GM12875 (cell line): ENCODE measurements around the gene POLR2E.

ENCODE experiments used
- H3K4me3 ChIP-seq: one replicate; pipeline ENCODE4 v1.5.1; 2011; ENCODE audit warnings: low read depth, low read length, control low read depth
- CTCF ChIP-seq: IDR thresholded peaks from 2 replicates; pipeline ENCODE4 v1.5.1; 2011; ENCODE audit warnings: low read depth, mild to moderate bottlenecking, control low read depth, inconsistent platforms, low read length, moderate library complexity, borderline replicate concordance; ENCODE audit not compliant: insufficient read depth

The POLR2E gene

GRCh38 chr19:1068009-1069001 lies 26.9 kb downstream of the POLR2E start:
- no peak for TF ChIP-seq CTCF
- H3K4me3 ChIP-seq, result peak overlapping the region; percentile 91

- no peak for TF ChIP-seq CTCF
- H3K4me3 ChIP-seq, result peak overlapping the region; percentile 91
These were observed 27.7 kb downstream of the POLR2E start for GRCh38 chr19:1067341-1067957.

GRCh38 chr19:1066748-1067340 lies 28.3 kb downstream of the POLR2E start, which contains the start of gene ARHGAP45:
TSS of gene ARHGAP45 (plus strand) at chr19:1067167. CDS start at chr19:1067406, 239 bp downstream.
- H3K4me3 ChIP-seq, result peak within 1 kb of the TSS; percentile 91
- TF ChIP-seq CTCF, result no peak

- peak overlapping the region; percentile 91 for H3K4me3 ChIP-seq
- TF ChIP-seq CTCF, result no peak
These were observed 28.9 kb downstream of the POLR2E start for GRCh38 chr19:1066251-1066747.

GRCh38 chr19:1065606-1066109 lies 29.5 kb downstream of the POLR2E start:
- H3K4me3 ChIP-seq, result no peak overlapping the region
- TF ChIP-seq CTCF, result no peak

GRCh38 chr19:1064661-1065605 lies 30.2 kb downstream of the POLR2E start:
- peak; percentile 95 for TF ChIP-seq CTCF
- peak overlapping the region; percentile 26 for H3K4me3 ChIP-seq
